WTC11 (cell line): ENCODE measurements around the gene SH2D5. TPM values are rescaled to one million over a fixed set of nuclear protein-coding genes. Genes with fewer than 3 reads are reported as not detected.

Experiments
- ATAC-seq: fragments of 200-7000 bp; cut with Tn5 transposase; 2 replicates; pipeline ENCODE4 v1.10.0; 2021; ENCODE audit warnings: mild to moderate bottlenecking, moderate library complexity
- CTCF ChIA-PET: fragments of 300-600 bp; sonication (Branson Sonifier 250); formaldehyde crosslinking; loops from one replicate; lab custom pipeline; 2021; ENCODE audit warnings: antibody characterized with exemption; lab: Charles Lee
- POLR2A ChIA-PET: fragments of 350-600 bp; sonication (Branson Sonifier 250); formaldehyde crosslinking; loops from one replicate; lab custom pipeline; 2021; ENCODE audit warnings: antibody characterized with exemption; lab: Charles Lee
- DNase-seq: peaks from one replicate; pipeline ENCODE4 v3.0.0; 2021; ENCODE audit warnings: low spot score
- H3K27ac Mint-ChIP-seq: 2 replicates; pipeline ENCODE4 v1.8.0; 2021; ENCODE audit warnings: mixed read lengths
- H3K27me3 Mint-ChIP-seq: 2 replicates; pipeline ENCODE4 v1.8.0; 2021; ENCODE audit warnings: low read depth, mild to moderate bottlenecking, moderate library complexity, mixed read lengths
- H3K36me3 Mint-ChIP-seq: 2 replicates; pipeline ENCODE4 v1.8.0; 2021; ENCODE audit warnings: mixed read lengths
- H3K4me1 Mint-ChIP-seq: 2 replicates; pipeline ENCODE4 v1.8.0; 2022; ENCODE audit warnings: mixed read lengths
- H3K4me3 Mint-ChIP-seq: 2 replicates; pipeline ENCODE4 v1.8.0; 2021; ENCODE audit warnings: mild to moderate bottlenecking, moderate library complexity, mixed read lengths
- H3K9me3 Mint-ChIP-seq: 2 replicates; pipeline ENCODE4 v1.8.0; 2021; ENCODE audit warnings: mixed read lengths
- CDX4 ChIP-seq: fragments of 250-450 bp; sonication (Bioruptor Pico); IDR thresholded peaks from 2 replicates; pipeline ENCODE4 v1.9.0; 2021; ENCODE audit warnings: moderate library complexity, mild to moderate bottlenecking, inconsistent platforms, borderline replicate concordance
- EMX1 ChIP-seq: fragments of 250-450 bp; sonication (Bioruptor Pico); IDR thresholded peaks from 2 replicates; pipeline ENCODE4 v1.8.0; 2021; ENCODE audit warnings: mild to moderate bottlenecking
- KAT7 ChIP-seq: sonication (generic); formaldehyde crosslinking; IDR thresholded peaks from 2 replicates; pipeline ENCODE4 v1.8.1; 2023; ENCODE audit warnings: missing genetic modification reagents, mild to moderate bottlenecking, borderline replicate concordance
- RELA ChIP-seq: sonication (generic); formaldehyde crosslinking; IDR thresholded peaks from 2 replicates; pipeline ENCODE4 v1.8.1; 2022; ENCODE audit warnings: missing genetic modification reagents, mild to moderate bottlenecking, borderline replicate concordance
- SP1 ChIP-seq: sonication (generic); formaldehyde crosslinking; conservative IDR thresholded peaks from 2 replicates; pipeline ENCODE4 v1.8.1; 2022; ENCODE audit warnings: missing genetic modification reagents
- ZNF281 ChIP-seq: sonication (generic); formaldehyde crosslinking; IDR thresholded peaks from 2 replicates; pipeline ENCODE4 v1.8.0; 2023; ENCODE audit warnings: mild to moderate bottlenecking, missing genetic modification reagents
- ZNF317 ChIP-seq: sonication (generic); formaldehyde crosslinking; IDR thresholded peaks from 2 replicates; pipeline ENCODE4 v1.8.1; 2023; ENCODE audit warnings: low read depth, mild to moderate bottlenecking, moderate library complexity, missing genetic modification reagents, borderline replicate concordance
- ZNF396 ChIP-seq: fragments of 250-450 bp; sonication (Bioruptor Pico); IDR thresholded peaks from 2 replicates; pipeline ENCODE4 v1.8.0; 2021; ENCODE audit warnings: mild to moderate bottlenecking, moderate library complexity, borderline replicate concordance
- ZNF423 ChIP-seq: fragments of 250-450 bp; sonication (Bioruptor Pico); IDR thresholded peaks from 2 replicates; pipeline ENCODE4 v2.1.2; 2022; ENCODE audit warnings: mild to moderate bottlenecking, moderate library complexity
- total RNA-seq: library from RNA; stranded (reverse); gene quantifications from 3 replicates; pipeline ENCODE4 v1.2.3, GENCODE V29; 2021
- TF ChIP-seq, protein P1 (sequence below): fragments of 250-450 bp; sonication (Bioruptor Pico); IDR thresholded peaks from 2 replicates; pipeline ENCODE4 v1.8.0; 2021; ENCODE audit warnings: mild to moderate bottlenecking

Gene SH2D5
- total RNA-seq, 1 experiment from 2014 or later, result 13.8 TPM

GRCh38 chr1:20728371-20729154, 3.9 kb downstream of the SH2D5 start:
- ATAC-seq, result no peak
- H3K4me1 Mint-ChIP-seq, result peaks cover 36% of the 10 kb centered on the region
- POLR2A ChIA-PET, result interaction anchor here (1.1 to 2.8 kb wide), 3 partner anchors 11 to 58 kb away, joined by 3 to 9 read pairs (median 4); partner anchors contain the start of genes HP1BP3 and KIF17
- H3K27ac Mint-ChIP-seq, result peak overlapping the region; percentile 66; the same call in 1 of the 2 replicates
- peaks cover 33% of the 10 kb centered on the region for H3K27me3 Mint-ChIP-seq
- CTCF ChIA-PET, result interaction anchor here (0.8 to 9.0 kb wide), 12 partner anchors 11 to 467 kb away, joined by 3 to 124 read pairs (median 4); partner anchors contain the start of genes HP1BP3 and KIF17
- H3K9me3 Mint-ChIP-seq, result no peaks in the 10 kb centered on the region
- no peak for DNase-seq
- peak overlapping the region; percentile 53 for H3K4me3 Mint-ChIP-seq
- no peak for TF ChIP-seq ZNF396 (CRISPR knock-in tag)
- H3K36me3 Mint-ChIP-seq, result no peaks in the 10 kb centered on the region

- H3K27me3 Mint-ChIP-seq, result peaks cover 25% of the 10 kb centered on the region
- POLR2A ChIA-PET, result interaction anchor here (0.7 to 2.8 kb wide), 4 partner anchors 10 to 59 kb away, joined by 3 to 9 read pairs (median 4); partner anchors contain the start of genes HP1BP3 and KIF17
- H3K36me3 Mint-ChIP-seq, result no peaks in the 10 kb centered on the region
- peak; percentile 17 for ATAC-seq
- peak overlapping the region; percentile 53 for H3K4me3 Mint-ChIP-seq
- peaks cover 29% of the 10 kb centered on the region for H3K4me1 Mint-ChIP-seq
- DNase-seq, result peak; percentile 68
- H3K9me3 Mint-ChIP-seq, result no peaks in the 10 kb centered on the region
- peak; percentile 68 for TF ChIP-seq ZNF281 (CRISPR knock-in tag)
- TF ChIP-seq KAT7 (CRISPR knock-in tag), result no peak
- no peak for TF ChIP-seq EMX1
- TF ChIP-seq SP1 (CRISPR knock-in tag), result 0 out of 2 replicates have a peak, but pooled peaks have one; percentile 25
- TF ChIP-seq, protein P1, sequence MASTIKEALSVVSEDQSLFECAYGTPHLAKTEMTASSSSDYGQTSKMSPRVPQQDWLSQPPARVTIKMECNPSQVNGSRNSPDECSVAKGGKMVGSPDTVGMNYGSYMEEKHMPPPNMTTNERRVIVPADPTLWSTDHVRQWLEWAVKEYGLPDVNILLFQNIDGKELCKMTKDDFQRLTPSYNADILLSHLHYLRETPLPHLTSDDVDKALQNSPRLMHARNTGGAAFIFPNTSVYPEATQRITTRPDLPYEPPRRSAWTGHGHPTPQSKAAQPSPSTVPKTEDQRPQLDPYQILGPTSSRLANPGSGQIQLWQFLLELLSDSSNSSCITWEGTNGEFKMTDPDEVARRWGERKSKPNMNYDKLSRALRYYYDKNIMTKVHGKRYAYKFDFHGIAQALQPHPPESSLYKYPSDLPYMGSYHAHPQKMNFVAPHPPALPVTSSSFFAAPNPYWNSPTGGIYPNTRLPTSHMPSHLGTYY (CRISPR knock-in tag), result no peak
- peak; percentile 99 for TF ChIP-seq ZNF423 (CRISPR knock-in tag)
- 0 out of 2 replicates have a peak, but pooled peaks have one; percentile 54 for TF ChIP-seq ZNF317 (CRISPR knock-in tag)
- H3K27ac Mint-ChIP-seq, result peak overlapping the region; percentile 66
- CTCF ChIA-PET, result interaction anchor here (0.5 to 9.0 kb wide), 18 partner anchors 10 to 468 kb away, joined by 3 to 124 read pairs (median 3); partner anchors contain the start of genes HP1BP3 and KIF17
Measured at GRCh38 chr1:20727746-20728316, 4.7 kb downstream of the SH2D5 start.

GRCh38 chr1:20726932-20727745, 5.4 kb downstream of the SH2D5 start:
- TF ChIP-seq CDX4 (CRISPR knock-in tag), result no peak
- no peak for TF ChIP-seq RELA (CRISPR knock-in tag)
- TF ChIP-seq, all 79 proteins: peak for 0
- Mint-ChIP-seq H3K36me3 (no peaks in the 10 kb centered on the region), H3K4me3 (no peak overlapping the region), H3K27me3 (peaks cover 19% of the 10 kb centered on the region), H3K27ac (0 out of 2 replicates have a peak overlapping the region, but pooled peaks have one; percentile 46), H3K9me3 (no peaks in the 10 kb centered on the region), H3K4me1 (peaks cover 32% of the 10 kb centered on the region)
- ChIA-PET POLR2A (interaction anchor here (0.7 to 2.8 kb wide), 2 partner anchors 10 to 15 kb away, joined by 3 to 9 read pairs; partner anchors contain the start of gene KIF17), CTCF (interaction anchor here (0.5 to 9.0 kb wide), 17 partner anchors 9 to 469 kb away, joined by 3 to 124 read pairs (median 3); partner anchors contain the start of genes HP1BP3 and KIF17)
- ATAC-seq (no peak), DNase-seq (no peak)
